Fibroblast of the aortic adventitia (primary cell): ENCODE data around the gene ANKRD13D. TPM values are rescaled to one million over a fixed set of nuclear protein-coding genes. Genes with fewer than 3 reads are reported as not detected.
A peak's percentile ranks its signal among the peaks of the same experiment; 100 is the strongest.
"Not testable (repeated sequence)": the region's sequence is repeated elsewhere in the genome, so short reads cannot be mapped to it uniquely, and the experiment has no call there.

Experiments used
- DNase-seq: peaks from one replicate; pipeline ENCODE4 v3.0.0-alpha.2; 2010; ENCODE audit warnings: low read depth
- H3K4me3 ChIP-seq: 2 replicates; pipeline ENCODE4 v1.5.1; 2011; ENCODE audit warnings: low read depth, mild to moderate bottlenecking, control low read depth, low read length, moderate library complexity
- CTCF ChIP-seq: IDR thresholded peaks from 2 replicates; pipeline ENCODE4 v1.5.1; 2011; ENCODE audit warnings: mild to moderate bottlenecking, low read length, control low read depth, inconsistent platforms; ENCODE audit not compliant: insufficient read depth
- total RNA-seq: library from RNA; depleted of rRNA; stranded (reverse); fragments of >200 nt; gene quantifications from 2 replicates; pipeline ENCODE4 v1.2.3, GENCODE V29; 2012; ENCODE audit warnings: low replicate concordance

The ANKRD13D gene
- total RNA-seq, 1 donor, result 25.3 TPM

GRCh38 chr11:67316882-67317204 is 27.7 kb downstream of the ANKRD13D start:
- TF ChIP-seq CTCF, result no peak
- peak overlapping the region; percentile 92 for H3K4me3 ChIP-seq
- no peak for DNase-seq

- DNase-seq, result peak; percentile 94
- H3K4me3 ChIP-seq, result peak overlapping the region; percentile 92
- peak; percentile 87 for TF ChIP-seq CTCF
Measured at GRCh38 chr11:67317205-67317887, 28.2 kb downstream of the ANKRD13D start.

GRCh38 chr11:67317888-67318555 is 28.9 kb downstream of the ANKRD13D start:
- no peak for TF ChIP-seq CTCF
- H3K4me3 ChIP-seq, result peak overlapping the region; percentile 92
- no peak for DNase-seq

- H3K4me3 ChIP-seq, result peak overlapping the region; percentile 92
- DNase-seq, result not testable (repeated sequence)
Measured at GRCh38 chr11:67318876-67319275, 29.8 kb downstream of the ANKRD13D start.

GRCh38 chr11:67320011-67320410 is 30.9 kb downstream of the ANKRD13D start:
- no peak for DNase-seq
- TF ChIP-seq CTCF, result no peak
- H3K4me3 ChIP-seq, result no peak overlapping the region

- no peak for DNase-seq
- no peak for TF ChIP-seq CTCF
- no peak overlapping the region for H3K4me3 ChIP-seq
Measured at GRCh38 chr11:67320691-67321090, 31.6 kb downstream of the ANKRD13D start.

- no peak for DNase-seq
- no peak for TF ChIP-seq CTCF
- H3K4me3 ChIP-seq, result no peak overlapping the region
Measured at GRCh38 chr11:67321313-67321871, 32.3 kb downstream of the ANKRD13D start.
